NCI-H2029 (cell line): ENCODE results near the gene SHC3.

ENCODE experiments used
- DNase-seq: peaks from one replicate; lab custom pipeline; 2025; lab: John Stamatoyannopoulos, UW

SHC3 gene

DNA sequence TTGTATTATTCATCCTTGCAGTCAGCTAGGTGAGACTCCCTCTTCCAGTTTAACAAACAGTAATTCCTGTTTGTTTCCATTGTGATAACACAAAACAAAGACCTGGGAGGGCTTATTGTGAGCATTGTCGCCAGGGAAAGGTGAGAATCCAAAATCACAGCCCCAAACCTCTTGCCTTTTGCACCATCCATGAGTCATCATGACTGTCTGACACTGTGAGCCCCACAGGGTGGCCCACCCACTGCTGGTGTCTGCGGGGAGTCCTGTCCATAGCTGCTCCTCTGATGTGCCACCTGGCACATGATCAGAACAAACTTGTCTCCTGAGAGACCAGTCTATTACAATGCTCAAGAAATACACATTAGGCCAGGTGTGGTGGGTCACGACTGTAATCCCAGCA lies 221.1 kb downstream of the SHC3 start:
- no peak for DNase-seq
